GM21515 (cell line): ENCODE measurements around the gene NEURL4.

ENCODE experiments used
- ATAC-seq: cut with Tn5 transposase; IDR thresholded peaks from one replicate; pipeline ENCODE4 v1.9.1; 2021; ENCODE audit not compliant: unreplicated experiment

Gene NEURL4

DNA sequence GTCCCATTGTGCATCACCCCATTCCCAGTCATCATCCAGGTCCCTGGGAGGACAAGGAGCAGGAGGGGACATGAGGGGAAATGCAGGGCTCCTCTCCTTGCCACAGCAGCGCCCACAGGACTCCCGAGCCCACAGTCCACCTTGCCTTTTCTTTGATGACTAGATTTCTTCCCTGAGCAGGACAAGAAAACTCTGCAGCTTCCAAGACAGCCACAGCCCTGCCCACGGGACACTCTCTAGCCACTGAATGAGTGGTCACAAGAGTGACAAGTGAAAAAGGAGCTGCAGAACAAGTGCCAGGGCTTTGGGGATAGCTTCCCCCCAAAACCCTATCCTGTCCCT is 4.7 kb downstream of the NEURL4 start:
- no peak for ATAC-seq

DNA sequence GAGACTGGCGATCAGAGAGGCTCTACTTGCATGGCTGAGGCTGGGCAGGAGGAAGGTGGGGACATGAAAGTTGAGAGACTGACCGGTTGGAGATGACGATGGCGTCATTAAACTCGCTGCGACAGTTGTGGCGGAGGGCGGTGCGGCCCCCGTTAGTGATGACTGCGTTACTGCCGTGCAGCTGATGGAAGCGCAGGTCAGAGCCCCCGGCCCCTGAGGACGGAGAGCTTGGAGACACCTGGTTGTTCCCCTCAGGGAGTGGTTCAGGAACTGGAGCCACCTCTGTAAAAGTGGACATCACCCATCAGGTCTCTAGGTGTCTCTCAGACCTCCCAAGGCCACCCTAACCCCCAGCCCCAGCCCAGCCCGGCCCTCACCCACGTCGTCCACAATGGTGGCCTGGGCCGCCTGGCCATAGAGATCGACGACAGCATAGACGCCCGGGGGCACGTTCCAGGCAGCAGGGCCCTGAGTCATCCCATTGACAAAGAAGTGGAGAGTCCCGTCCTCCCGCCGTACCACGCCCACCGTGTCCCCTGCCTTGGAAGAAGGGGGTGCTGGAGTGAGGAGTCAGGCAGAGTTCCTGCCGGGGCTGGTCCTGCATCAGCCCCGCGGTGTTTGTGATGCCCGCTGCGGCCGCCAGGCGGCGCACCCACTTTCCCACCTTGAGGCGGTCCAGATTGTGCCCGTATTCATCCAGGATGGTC is 5.3 kb downstream of the NEURL4 start:
- ATAC-seq = no peak

DNA sequence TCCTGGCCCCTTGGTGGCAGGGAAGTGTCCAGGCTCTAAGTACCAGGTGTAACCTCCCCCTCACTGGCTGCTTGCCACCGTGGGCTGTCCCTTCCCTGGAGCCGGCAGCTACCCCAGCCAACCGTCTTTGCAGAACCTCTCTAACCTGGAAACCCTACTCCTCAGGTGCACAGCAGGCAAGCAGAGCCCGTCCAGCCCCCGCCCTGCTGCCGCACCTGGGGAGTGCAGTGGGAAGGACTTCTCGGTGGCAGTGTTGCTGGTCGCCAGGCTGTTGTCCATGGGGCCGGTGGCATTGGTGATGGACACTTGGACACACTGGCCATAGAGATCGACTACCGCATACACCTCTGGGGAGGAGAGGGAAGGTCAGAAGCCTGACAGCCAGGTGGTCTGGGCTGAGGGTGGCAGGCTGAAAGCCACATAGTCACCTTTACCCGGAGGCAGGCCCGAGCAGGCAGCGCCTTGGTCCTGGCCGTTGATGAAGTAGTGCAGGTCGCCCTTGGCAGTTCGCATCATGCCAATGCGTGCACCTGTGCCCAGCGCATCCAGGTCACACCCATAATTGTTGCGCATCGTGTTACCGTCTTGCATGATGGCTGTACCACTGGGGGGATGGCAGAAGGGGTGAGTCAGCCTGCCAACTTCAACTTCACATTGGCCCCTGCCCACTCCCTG is 6.5 kb downstream of the NEURL4 start:
- ATAC-seq = no peak

DNA sequence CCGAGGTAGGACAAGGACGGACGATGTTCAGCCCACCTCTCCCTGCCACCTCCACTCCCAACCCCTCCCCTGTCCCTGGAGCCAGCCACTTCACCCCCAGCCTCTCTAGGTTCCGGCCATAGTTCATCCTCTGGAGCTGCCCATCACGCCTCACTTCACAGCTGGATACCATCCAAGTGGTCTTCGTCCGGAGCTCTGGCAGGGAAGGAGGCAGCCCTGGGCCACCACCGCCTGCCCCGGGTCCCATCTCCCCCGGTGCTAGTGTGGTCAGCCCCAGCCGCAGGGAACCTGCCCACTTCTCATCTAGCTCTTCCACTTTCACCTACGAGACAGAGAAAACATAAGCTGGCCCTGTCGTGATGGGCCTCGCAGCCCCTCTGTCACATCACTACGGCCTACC is 7.7 kb downstream of the NEURL4 start:
- ATAC-seq = no peak

DNA sequence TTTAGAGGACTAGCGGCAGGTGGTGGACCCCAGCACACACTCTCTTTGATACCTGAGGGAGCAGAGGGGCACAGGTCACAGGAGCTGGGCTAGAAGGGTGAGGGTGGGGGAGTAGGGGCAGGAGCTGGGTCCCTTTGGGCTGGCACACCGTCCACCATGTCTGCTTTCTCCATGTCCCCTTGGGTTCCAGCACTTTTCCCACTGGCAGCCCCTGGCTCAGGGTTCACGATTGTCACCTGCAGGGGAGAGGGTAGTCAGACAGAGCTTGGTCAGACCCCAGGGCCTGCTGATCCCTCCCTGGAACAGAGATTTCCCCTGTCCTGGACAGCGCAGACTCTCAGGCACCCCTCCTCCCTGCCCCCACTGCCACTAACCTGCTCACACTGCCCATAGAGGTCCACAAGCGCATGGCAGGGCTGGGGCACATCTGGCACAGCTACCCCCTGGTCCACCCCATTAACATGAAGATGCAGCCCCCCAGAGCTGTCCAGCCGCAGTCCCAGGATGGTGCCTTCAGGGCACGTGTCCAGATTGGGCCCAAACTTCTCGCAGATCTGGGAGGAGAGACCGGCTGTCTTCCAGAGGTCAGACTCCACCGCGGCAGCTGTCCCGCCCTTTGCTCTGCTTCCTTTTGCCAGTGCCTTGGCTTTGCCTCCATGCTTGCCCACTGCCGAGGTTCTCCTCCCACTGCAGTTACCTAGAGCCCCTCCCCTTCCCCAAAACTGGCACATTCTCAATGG is 10.8 kb downstream of the NEURL4 start:
- ATAC-seq = no peak

DNA sequence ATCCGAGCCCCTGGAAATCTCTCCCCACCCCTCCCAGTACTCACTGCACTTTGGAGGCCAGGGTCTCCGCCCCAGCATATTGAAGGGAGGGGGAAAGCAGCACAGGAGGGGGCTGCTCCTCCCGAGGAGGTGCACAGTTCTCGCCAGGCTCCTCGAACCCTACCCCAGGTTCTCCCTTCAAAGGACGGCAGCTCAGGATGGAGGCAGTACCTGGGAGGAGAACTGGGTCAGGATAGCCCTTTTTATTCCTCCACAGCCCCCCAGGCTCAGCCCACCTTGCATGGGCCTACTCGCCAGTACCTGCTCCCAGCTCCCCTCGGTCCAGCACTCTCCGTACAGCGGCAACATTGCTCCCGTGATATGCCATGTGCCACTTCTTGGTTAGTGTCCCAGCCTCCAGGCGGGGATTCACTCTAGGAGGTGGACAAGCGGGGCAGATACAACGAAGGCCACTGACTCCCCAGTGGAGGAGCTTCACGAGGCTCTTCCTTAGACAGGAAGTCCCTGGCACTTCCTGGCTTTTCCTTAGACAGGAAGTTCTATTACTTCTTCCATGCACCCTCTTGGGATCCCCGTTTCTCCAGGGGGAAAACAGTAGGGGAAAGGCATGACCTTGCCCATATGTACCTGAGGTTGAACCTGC is 11.9 kb downstream of the NEURL4 start:
- ATAC-seq = no peak

DNA sequence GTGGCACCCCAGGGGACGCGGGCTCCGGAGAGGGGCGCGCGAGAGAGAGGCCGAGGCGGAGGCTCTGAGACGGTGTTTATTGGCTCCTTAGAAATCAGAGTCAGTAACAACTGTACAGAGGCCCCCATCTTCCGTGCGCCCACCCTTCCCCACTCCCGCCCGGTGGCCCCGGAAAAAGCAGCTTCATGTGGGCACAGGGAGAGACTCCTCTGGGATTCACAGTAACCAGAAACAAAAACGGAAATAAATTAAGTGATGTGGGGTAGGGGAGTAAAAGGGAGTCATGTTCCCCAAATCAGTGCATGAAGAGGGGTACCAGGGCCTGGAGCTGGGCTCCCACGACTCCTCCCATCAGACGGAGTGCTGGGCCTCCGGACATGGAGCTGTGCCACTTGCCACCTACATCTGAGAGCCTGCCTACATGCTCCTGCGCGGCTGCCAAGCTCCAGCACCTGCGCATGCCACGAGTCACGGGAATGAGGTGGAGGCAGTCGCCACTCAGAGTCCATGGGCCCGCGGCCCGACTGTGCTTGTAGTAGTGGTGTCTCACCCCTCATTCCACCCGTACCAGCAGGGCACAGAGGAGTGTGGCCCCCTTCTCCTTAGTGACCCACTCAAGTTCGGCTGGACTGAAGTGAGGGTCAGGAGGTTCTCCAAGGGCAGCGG is 13.4 kb downstream of the NEURL4 start:
- no peak for ATAC-seq

DNA sequence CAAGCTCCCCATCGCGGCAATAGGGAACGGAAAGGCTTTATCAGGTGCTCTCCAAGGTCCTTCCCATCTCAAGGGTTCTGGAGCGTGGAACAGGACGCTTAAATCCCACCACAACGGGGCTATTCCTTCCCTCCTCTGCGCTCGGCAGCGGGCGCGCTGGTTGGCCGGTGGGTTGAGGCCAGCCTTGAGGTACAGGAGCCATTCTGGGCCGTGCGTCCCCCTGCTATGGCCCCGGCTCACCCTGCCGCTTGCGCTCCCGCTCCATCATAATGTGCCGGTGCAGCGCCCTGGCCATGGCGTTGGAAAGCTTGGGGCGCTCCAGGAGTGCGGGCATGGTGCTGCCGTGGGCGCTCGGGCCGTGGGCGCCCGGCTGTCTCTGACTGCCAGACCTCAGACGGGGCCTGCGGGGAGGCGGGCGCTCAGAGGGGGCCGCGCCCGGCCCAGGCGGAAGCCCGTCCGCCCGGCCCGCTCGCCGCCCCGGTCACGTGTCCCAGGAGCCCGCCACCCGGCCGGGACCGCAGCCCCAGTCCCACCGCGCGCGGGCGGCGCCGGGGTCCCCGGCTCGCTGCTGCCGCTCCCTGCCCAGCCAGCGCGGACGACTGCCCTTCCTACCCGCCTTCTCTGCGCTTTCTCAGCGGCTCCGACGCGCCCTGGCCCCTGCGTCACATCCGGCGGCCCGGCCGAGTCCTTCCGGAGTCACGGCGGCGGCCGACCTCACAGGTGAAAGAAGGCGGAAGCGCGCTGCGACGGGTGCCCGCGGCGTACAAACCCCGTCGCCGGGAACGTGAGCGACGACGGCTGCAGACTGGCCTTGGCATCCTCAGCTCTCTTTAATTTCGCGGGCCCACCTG is 14.2 kb downstream of the NEURL4 start, which contains the start of gene GPS2:
TSS of gene GPS2 (minus strand) at position 642 of the 851 bp plus-strand sequence. CDS start at position 334, 308 bp downstream.
- ATAC-seq = peak; percentile 68

DNA sequence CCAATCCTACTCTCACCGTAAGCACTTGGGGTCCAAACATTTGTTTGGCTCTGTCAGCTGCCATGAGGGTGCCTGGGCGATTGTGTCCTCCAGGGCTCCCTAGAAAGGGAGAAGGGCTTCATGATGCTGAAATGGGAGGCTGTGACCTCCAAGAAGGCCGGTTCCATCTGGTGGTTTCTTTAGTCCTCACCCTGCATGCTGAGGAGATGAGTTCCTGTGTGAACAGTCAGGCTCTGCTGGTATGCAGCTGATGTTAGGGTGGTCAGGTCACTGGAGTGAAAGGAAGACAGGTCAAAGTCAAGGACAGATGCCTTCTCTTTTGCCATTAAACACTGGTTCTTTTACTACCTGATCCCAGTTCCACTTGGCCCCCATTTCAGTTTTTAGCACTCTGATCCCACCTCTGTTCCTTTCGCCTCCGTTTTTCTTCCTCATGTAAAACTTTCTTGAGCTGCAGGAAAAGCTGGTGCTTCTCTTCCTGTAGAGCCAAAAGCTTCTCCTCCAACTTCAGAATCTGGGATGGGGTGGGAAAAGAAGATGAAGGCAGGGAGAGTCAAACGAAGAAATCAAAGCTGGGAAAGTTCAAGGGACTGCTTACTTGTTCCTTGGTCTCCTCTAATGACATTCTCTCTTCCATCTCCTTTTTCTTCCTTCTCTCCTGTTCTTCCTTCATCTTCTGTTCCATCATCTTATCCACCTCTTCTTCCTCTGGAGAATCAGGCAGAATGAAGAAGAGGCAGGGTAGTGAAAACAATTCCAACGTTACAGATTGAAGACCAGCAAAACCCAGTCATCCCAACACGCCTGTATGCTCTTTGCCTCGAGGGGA is 15.0 kb downstream of the NEURL4 start:
- ATAC-seq = no peak

DNA sequence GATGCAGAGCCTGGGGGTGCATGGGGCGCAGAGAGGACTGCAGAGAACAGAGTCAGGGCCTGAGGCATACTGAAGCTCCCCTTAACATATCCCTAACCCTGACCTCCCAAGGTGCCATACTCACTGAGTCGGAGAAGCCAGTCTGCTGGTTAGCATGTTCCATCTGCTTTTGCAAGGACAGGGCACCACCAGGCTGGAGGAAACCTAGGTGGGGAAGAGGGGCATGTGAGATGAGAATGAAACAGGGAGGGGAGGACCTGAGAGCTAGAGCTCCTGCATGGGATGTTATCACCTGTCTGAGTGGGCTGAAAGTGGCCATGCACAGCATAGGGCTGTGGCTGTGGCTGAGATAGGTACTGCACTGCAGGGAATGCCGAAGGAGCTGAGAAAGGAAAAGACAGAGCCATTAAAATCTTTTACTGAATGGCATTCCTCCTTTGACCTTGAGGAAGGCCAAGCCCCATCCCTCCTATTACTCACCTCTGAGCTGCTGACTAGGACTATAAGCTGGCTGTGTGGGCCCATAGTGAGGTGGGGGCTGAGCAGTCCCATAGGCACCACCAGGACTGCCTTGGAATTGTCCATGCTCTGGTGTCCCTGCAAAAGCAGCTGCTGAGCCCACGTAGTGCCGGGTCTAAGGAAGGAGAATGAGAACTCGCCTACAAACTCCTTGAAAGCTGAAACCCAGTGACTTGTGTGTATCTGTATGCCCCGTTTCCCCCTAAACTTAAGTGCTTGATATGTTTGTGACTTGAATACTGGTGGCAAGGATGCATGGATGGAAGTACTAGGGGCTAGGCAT is 15.8 kb downstream of the NEURL4 start:
- ATAC-seq = no peak

DNA sequence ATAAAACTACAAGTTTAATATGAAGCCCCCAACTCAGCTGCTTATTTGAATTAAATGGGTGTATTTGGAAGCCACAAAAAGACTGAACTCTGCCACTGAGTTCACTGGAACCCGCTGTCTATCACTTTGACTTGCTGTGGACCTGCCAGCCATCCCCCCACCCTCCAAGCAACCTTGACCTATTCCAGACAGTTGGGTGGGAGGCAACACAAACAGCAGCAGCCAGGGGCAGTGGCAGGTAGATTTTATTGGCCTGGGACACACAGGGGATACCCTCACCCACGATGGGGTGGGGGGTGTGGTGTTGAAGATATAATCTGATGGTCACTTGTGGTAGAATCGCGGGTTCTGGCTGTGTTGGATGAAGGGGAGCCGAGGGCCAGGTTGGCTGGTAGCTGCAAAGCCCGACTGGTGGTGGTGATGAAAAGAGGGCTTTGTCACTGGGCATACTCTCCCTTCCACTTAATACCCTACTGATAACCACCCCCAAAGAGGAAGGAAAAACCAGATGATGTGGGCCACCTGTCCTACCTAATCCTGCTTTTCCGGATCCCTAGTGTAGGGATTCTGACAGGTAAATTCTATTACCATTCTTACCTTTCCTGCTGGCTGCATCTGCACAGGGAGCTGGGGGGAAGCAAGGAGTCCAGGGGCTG is 16.6 kb downstream of the NEURL4 start:
- ATAC-seq = no peak

DNA sequence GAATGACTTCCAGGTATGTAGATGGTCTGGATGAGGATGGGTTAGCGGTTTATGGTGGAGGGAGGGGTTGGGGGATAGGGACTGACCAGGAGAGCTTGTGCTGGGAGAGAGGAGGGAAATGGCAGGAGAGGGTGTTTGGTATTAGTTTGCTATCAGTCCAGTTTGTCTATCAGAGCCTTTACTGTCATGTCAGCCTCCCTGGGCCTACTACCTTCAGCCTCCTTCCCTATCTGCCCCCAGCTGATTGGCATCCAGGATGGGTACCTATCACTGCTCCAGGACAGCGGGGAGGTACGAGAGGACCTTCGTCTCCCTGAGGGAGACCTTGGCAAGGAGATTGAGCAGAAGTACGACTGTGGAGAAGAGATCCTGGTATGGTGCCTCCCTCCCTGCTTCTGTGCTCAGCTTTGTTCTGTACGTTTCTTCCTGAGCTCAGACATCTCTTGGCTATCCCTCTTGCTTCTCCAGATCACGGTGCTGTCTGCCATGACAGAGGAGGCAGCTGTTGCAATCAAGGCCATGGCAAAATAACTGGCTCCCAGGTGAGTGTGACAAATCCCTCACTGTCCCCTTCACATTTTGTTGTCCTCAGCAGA is 17.9 kb downstream of the NEURL4 start:
- no peak for ATAC-seq

DNA sequence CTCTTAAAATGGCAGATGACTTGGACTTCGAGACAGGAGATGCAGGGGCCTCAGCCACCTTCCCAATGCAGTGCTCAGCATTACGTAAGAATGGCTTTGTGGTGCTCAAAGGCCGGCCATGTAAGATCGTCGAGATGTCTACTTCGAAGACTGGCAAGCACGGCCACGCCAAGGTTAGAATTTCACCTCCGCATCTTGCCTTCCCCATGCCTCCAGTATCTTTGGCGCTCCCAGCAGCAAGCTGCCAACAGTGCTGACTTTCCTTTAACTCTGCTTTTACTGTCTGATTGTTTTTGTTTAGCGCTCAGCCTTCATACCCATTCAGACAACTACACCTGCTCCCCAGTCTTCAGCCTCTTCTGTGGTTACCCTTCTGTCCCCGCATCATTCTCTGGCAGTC is 19.5 kb downstream of the NEURL4 start:
- no peak for ATAC-seq

DNA sequence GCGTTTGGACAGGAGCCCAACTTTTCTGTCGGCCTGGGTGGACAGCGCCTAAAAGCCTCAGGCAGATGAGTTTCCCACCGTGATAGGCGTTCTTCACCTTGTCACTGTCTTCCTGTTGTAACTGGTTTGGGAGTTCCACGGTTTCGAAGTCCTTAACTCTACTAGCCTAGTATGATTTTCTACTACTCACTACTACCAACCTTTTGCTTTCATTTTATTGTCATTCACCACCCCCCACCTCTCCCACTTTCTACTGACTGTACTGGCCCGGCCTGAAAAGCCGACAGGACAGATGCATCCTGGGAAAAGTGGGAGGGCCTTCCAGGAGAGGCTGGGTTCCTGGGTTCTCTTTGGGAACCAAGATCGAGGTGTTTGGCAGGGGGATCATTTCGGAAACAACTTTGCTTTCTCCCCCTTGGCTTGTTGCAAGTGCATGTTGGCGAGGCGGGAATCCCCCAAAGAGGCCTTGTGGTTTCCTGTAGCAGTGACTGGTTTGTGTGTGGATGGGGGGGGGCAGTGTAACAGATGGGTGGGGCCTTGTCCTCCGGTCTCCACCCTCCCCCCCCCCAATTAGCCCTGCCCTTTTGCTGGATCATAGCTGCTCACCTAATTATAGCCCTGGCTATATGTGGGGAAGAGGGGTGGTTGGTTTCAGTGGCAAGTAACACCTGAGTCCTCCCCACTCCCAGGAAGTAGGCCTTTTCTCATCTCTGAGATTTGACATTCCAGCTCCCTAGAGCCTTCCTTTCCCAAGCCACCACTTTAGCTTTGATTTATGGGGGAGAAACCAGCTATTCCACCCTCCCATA is 20.3 kb downstream of the NEURL4 start:
- no peak for ATAC-seq

DNA sequence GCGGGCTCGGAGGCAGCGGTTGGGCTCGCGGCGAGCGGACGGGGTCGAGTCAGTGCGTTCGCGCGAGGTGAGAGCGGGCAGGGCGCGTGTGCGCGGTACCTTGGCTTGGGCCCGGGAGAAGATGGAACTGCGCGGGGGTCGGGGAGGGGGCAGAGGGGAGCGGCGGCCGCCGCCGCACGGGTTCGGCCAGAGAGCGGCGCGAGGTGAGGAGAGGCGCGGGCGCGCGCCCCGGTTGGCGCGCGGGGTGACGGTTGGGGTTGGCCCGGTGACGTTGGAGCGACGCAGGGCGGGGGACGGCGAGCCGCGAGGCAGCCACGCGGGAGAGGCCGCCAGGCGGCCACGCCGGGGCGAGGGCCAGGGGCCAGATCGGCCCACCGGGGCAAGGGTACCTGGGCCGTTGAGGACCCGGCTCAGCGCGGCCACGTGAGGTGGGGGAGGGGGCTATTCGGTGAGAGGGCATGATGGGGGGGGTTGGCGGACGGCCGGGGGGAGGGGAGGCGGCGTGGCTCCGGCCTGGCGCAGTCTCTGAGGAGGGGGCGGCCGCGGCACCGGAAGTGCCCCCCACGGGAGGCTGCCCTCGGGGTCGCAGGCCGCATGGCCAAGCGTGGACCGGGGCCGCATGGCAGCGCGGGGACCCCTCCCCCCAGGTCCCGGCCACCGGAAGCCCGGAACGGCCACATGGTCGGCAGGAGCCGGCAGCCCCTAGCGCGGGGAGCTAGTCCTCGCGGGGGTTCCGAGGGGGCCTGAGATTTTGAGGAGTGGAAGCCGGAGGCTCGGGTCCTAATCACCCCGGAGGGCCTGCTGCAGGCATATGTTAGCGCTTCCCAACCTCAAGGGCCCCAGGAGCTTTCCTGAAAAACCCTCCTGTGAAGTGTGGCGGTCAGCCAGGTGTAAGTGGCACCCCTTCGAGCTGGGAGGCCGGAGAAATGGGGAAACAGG is 21.2 kb downstream of the NEURL4 start:
- ATAC-seq = peak; percentile 5
